ENCODE results near the gene NOS1AP.

DNA sequence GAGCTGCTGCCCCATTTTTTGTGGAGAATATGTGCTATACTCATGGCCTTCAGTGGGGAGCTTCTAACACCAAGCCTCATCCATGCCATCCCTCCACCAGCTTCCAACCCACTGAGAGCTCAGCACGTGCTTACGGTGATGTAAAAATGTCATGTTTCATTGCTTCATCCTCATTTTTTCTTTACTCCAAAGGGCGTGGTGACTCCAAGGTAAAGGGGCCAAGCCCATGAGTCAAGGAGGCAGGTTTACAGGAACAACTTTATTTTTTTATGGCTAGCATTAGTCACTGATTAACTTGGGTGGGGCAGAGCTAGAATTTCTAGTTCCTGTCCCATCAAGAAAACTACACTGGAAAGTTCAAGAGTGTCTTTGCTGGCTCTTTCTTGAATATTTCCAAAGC, 311.9 kb downstream of the NOS1AP start, which contains the start of gene C1orf226:
- no peak for TF ChIP-seq GTF2F1 (IDR thresholded peaks at IDR 0.05; ENCODE audit: low read depth, low read length)
- TF ChIP-seq TCF7L2 (IDR thresholded peaks at IDR 0.05; ENCODE audit: low read depth, low read length) = no peak
- TF ChIP-seq, protein P1, sequence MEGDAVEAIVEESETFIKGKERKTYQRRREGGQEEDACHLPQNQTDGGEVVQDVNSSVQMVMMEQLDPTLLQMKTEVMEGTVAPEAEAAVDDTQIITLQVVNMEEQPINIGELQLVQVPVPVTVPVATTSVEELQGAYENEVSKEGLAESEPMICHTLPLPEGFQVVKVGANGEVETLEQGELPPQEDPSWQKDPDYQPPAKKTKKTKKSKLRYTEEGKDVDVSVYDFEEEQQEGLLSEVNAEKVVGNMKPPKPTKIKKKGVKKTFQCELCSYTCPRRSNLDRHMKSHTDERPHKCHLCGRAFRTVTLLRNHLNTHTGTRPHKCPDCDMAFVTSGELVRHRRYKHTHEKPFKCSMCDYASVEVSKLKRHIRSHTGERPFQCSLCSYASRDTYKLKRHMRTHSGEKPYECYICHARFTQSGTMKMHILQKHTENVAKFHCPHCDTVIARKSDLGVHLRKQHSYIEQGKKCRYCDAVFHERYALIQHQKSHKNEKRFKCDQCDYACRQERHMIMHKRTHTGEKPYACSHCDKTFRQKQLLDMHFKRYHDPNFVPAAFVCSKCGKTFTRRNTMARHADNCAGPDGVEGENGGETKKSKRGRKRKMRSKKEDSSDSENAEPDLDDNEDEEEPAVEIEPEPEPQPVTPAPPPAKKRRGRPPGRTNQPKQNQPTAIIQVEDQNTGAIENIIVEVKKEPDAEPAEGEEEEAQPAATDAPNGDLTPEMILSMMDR (IDR thresholded peaks at IDR 0.05 in 2 of 3, conservative IDR thresholded peaks at IDR 0.05 in 1 of 3; ENCODE audit: insufficient read depth in 2 of 3, low read depth in 1 of 3, low read length in 3 of 3) = no peak
- TF ChIP-seq SIN3A (IDR thresholded peaks at IDR 0.05; ENCODE audit: borderline replicate concordance in 2 of 2, control insufficient read depth in 1 of 2, low read depth in 2 of 2, low read length in 2 of 2) = no peak
- TF ChIP-seq THAP7 (CRISPR knock-in tag; IDR thresholded peaks at IDR 0.05) = no peak
- TF ChIP-seq NBN (IDR thresholded peaks at IDR 0.05; ENCODE audit: low read depth) = no peak
- TF ChIP-seq, protein P2, sequence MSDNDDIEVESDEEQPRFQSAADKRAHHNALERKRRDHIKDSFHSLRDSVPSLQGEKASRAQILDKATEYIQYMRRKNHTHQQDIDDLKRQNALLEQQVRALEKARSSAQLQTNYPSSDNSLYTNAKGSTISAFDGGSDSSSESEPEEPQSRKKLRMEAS (CRISPR knock-in tag; IDR thresholded peaks at IDR 0.05) = peak; percentile 69; the same call in 1 of the 2 replicates
- TF ChIP-seq NFYB (IDR thresholded peaks at IDR 0.05; ENCODE audit: extremely low read depth, insufficient read length) = no peak
- no peak for TF ChIP-seq ZFP1 (CRISPR knock-in tag; IDR thresholded peaks at IDR 0.05)
- no peak for TF ChIP-seq POLR2AphosphoS5 (IDR thresholded peaks at IDR 0.05; ENCODE audit: control insufficient read depth, insufficient read depth, low read depth, low read length)
- TF ChIP-seq KAT7 (CRISPR knock-in tag; IDR thresholded peaks at IDR 0.05; ENCODE audit: borderline replicate concordance) = no peak
- TF ChIP-seq HNRNPUL1 (IDR thresholded peaks at IDR 0.05; ENCODE audit: low read length) = no peak
